GM13976 (cell line): Measurements from ENCODE around the gene NIM1K.
"Not testable (repeated sequence)": the region's sequence is repeated elsewhere in the genome, so short reads cannot be mapped to it uniquely, and the experiment has no call there.

Experiments used
- DNase-seq: peaks from one replicate; pipeline ENCODE4 v3.0.0; 2012; ENCODE audit warnings: low spot score
- CTCF ChIP-seq: IDR thresholded peaks from 2 replicates; pipeline ENCODE4 v1.5.1; 2012; ENCODE audit warnings: borderline replicate concordance, mild to moderate bottlenecking; ENCODE audit not compliant: insufficient read depth; ENCODE audit errors: extremely low read depth, missing control alignments, control extremely low read depth
- in situ Hi-C: fragments of 300-500 bp; cut with MboI; formaldehyde crosslinking; loops from one replicate; pipeline ENCODE4 v1.12.0; 2022; ENCODE audit warnings: low sequenced_read_pairs, mixed read lengths, inconsistent platforms; ENCODE audit not compliant: unreplicated experiment

The NIM1K gene

GRCh38 chr5:43193181-43193893 lies 1.3 kb downstream of the NIM1K start:
- no peak for TF ChIP-seq CTCF

GRCh38 chr5:43193894-43194265 lies 1.9 kb downstream of the NIM1K start:
- DNase-seq: no peak
- TF ChIP-seq CTCF: no peak
- in situ Hi-C loops: no loop called here

More at GRCh38 chr5:43193181-43193893, 1.3 kb downstream of the NIM1K start:
- in situ Hi-C loops: no loop called here
- DNase-seq: peak; percentile 76

- in situ Hi-C loops: no loop called here
- TF ChIP-seq CTCF: no peak
- DNase-seq: no peak
These were observed 3.7 kb downstream of the NIM1K start for GRCh38 chr5:43195670-43196265.

GRCh38 chr5:43197535-43197934 lies 5.5 kb downstream of the NIM1K start:
- TF ChIP-seq CTCF: no peak
- DNase-seq: no peak
- in situ Hi-C loops: no loop called here

GRCh38 chr5:43201442-43201841 lies 9.4 kb downstream of the NIM1K start:
- in situ Hi-C loops: not testable (repeated sequence)
- DNase-seq: peak; percentile 35

- TF ChIP-seq CTCF: no peak
- DNase-seq: no peak
- in situ Hi-C loops: no loop called here
These were observed 10.4 kb downstream of the NIM1K start for GRCh38 chr5:43202380-43202779.

GRCh38 chr5:43203373-43203772 lies 11.3 kb downstream of the NIM1K start:
- no peak for TF ChIP-seq CTCF
- in situ Hi-C loops: no loop called here
- no peak for DNase-seq
